Fibroblast of lung (primary cell): Measurements from ENCODE around the gene KRT20.

ENCODE experiments used
- CTCF ChIP-seq, 2 donors: IDR thresholded peaks in 1 of 2; conservative IDR thresholded peaks in 1 of 2; 1 replicate in 1 of 2; 2 replicates in 1 of 2; pipeline ENCODE4 v1.5.1; 2011 to 2012; ENCODE audit warnings: low read length in 2 of 2, control low read depth in 1 of 2, inconsistent platforms in 1 of 2, low read depth in 1 of 2, mild to moderate bottlenecking in 1 of 2
- EZH2 ChIP-seq: IDR thresholded peaks from 2 replicates; pipeline ENCODE4 v1.5.1; 2012; ENCODE audit warnings: low read length, control low read depth, mild to moderate bottlenecking; ENCODE audit errors: missing control alignments

- no peak for TF ChIP-seq CTCF (conservative IDR thresholded peaks at IDR 0.05 in 1 of 2, IDR thresholded peaks at IDR 0.05 in 1 of 2; ENCODE audit: low read depth in 1 of 2, low read length in 2 of 2)
- TF ChIP-seq EZH2 = no peak
Measured at GRCh38 chr17:40878044-40878443, 7.0 kb downstream of the KRT20 start.
